Measurements from ENCODE around the gene TNFSF13. TPM values are rescaled to one million over a fixed set of nuclear protein-coding genes. Genes with fewer than 3 reads are reported as not detected.
A peak's percentile ranks its signal among the peaks of the same experiment; 100 is the strongest.
"Not testable (repeated sequence)": the region's sequence is repeated elsewhere in the genome, so short reads cannot be mapped to it uniquely, and the experiment has no call there.

Gene TNFSF13
- total and polyA plus RNA-seq, 12 donors: 1.00 to 75.2 (median 40.0) TPM

DNA sequence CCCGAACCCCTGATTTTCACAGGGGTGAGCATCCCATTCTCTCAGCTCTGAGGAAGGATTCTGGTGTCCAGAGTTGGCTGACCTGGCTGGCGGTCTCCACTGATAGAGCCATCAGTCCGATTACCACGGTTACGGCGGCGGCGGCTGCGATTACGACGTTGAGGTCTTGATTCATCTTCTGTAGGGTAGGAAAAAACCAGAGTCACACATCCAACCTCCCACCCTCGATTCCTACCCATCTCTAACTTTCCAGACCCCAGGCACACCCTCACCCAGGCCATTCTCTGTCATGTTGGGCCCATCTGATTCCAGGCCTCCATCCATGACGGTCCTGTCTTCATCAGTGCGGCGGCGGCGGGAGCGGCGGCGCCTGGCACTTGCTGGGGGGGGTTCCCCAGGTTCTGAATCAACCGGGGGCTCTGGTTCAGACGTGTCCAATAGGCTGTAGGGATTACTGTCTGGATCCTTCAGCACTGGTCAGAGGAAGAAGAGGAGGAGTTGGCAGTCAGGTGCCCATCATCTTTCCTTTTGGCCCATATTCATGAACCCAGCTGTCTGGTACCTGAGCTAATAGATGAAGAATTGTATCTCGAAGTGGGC is 34.0 kb downstream of the TNFSF13 start:
- TF ChIP-seq POLR2A (IDR thresholded peaks at IDR 0.05): no peak
- TF ChIP-seq, protein P1, sequence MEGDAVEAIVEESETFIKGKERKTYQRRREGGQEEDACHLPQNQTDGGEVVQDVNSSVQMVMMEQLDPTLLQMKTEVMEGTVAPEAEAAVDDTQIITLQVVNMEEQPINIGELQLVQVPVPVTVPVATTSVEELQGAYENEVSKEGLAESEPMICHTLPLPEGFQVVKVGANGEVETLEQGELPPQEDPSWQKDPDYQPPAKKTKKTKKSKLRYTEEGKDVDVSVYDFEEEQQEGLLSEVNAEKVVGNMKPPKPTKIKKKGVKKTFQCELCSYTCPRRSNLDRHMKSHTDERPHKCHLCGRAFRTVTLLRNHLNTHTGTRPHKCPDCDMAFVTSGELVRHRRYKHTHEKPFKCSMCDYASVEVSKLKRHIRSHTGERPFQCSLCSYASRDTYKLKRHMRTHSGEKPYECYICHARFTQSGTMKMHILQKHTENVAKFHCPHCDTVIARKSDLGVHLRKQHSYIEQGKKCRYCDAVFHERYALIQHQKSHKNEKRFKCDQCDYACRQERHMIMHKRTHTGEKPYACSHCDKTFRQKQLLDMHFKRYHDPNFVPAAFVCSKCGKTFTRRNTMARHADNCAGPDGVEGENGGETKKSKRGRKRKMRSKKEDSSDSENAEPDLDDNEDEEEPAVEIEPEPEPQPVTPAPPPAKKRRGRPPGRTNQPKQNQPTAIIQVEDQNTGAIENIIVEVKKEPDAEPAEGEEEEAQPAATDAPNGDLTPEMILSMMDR (IDR thresholded peaks at IDR 0.05): no peak
- Histone ChIP-seq H3K9me3 (replicated peaks in 1 of 3) (no peaks in the 10 kb centered on the region), H3K27ac (no peak overlapping the region), H3K36me3 (replicated peaks in 1 of 2) (peaks cover 0 to 78% of the 10 kb centered on the region in 2 donors), H3K4me1 (replicated peaks in 1 of 2) (peaks cover 0 to 10% of the 10 kb centered on the region in 2 donors), H3K27me3 (no peaks in the 10 kb centered on the region), H3K4me3 (no peak overlapping the region)
- 91 to 92% (median 91%) methylated on average over 22 to 23 of the region's 23 CpGs for WGBS, 4 donors
- intact Hi-C loops (cut with DNase I): no loop called here
- DNase-seq: no peak

DNA sequence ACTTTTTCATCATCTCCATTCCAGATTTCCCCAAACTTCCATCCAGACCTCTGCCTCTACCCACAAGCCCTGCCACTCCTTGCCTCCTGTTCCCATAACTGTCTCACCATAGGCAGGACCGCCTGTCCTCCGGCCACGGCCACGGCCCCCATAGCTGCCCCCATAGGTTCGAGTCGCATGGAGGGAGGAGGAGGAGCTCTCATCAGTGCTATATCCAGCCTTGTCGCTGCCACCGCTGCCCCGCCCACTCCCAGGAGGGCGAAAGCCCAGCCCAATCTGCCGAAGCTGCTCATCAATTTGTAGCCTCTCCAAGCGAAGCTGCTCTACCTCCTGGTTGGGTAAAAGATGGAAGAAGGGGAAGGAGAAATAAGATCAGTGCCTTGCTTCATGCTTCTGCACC is 34.7 kb downstream of the TNFSF13 start:
- 83 to 91% (median 86%) methylated on average over 12 of the region's 12 CpGs for WGBS, 4 donors
- Histone ChIP-seq H3K27me3 (no peaks in the 10 kb centered on the region), H3K4me1 (replicated peaks in 1 of 2) (peaks cover 0 to 10% of the 10 kb centered on the region in 2 donors), H3K27ac (no peak overlapping the region), H3K36me3 (replicated peaks in 1 of 2) (peaks cover 0 to 75% of the 10 kb centered on the region in 2 donors), H3K4me3 (no peak overlapping the region), H3K9me3 (replicated peaks in 1 of 3) (no peaks in the 10 kb centered on the region)
- DNase-seq: no peak
- TF ChIP-seq POLR2A (IDR thresholded peaks at IDR 0.05): no peak
- TF ChIP-seq, protein P1 (IDR thresholded peaks at IDR 0.05): no peak
- intact Hi-C loops (cut with DNase I): no loop called here

DNA sequence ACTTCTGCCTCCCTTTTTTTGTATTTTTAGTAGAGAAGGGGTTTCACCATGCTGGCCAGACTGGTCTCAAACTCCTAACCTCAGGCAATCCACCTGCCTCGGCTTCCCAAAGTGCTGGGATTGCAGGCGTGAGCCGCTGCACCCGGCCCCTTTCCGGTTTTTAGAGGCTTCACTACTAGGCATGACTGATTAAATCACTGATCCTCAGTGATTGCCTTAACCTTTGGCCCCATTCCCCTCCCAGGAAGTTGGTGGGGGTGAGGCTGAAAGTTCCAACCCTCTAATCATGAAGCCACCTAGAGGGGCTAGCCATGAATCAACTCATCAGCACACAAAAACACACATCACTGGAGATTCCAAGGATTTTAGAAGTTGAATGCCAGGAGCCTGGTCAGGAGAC is 39.0 kb downstream of the TNFSF13 start:
- H3K9me3 ChIP-seq (replicated peaks in 1 of 3); H3K27me3 ChIP-seq; DNase-seq; H3K27ac ChIP-seq; H3K4me3 ChIP-seq; intact Hi-C loops (cut with DNase I); H3K4me1 ChIP-seq (replicated peaks in 1 of 2): not testable (repeated sequence)
- WGBS, 4 donors: 51 to 83% (median 72%) methylated on average over 5 of the region's 5 CpGs
- H3K36me3 ChIP-seq (replicated peaks in 1 of 2): peaks cover 0 to 97% of the 10 kb centered on the region in 2 donors

DNA sequence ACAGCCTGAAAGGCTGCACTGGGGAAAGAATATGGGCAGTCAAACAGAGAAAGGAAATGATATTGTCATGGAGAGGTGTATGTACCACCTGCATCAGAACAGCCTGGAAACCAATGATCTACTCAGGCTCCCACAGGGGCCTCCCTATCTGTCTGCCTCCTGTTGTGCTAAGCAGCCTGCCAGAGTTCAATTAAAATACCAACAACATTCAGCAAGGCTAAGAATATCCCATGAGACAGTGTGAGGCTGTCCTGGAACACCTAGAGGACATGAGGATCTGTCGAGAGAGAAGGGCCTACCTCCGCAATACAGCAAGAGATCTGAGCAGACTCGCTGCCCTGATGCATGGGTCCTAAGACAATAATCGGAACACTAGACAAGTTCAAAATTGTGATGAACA is 47.7 kb downstream of the TNFSF13 start:
- H3K9me3 ChIP-seq (replicated peaks in 1 of 3): no peaks in the 10 kb centered on the region
- DNase-seq: no peak
- no peak for TF ChIP-seq POLR2A (IDR thresholded peaks at IDR 0.05)
- TF ChIP-seq, protein P1 (IDR thresholded peaks at IDR 0.05): no peak
- H3K4me1 ChIP-seq (replicated peaks in 1 of 2): peaks cover 3 to 24% of the 10 kb centered on the region in 2 donors
- 85 to 95% (median 90%) methylated on average over 4 of the region's 4 CpGs for WGBS, 4 donors
- intact Hi-C loops (cut with DNase I): no loop called here
- no peak overlapping the region for H3K27ac ChIP-seq
- H3K27me3 ChIP-seq: no peaks in the 10 kb centered on the region
- H3K4me3 ChIP-seq: no peak overlapping the region
- peaks cover 0 to 56% of the 10 kb centered on the region in 2 donors for H3K36me3 ChIP-seq (replicated peaks in 1 of 2)

DNA sequence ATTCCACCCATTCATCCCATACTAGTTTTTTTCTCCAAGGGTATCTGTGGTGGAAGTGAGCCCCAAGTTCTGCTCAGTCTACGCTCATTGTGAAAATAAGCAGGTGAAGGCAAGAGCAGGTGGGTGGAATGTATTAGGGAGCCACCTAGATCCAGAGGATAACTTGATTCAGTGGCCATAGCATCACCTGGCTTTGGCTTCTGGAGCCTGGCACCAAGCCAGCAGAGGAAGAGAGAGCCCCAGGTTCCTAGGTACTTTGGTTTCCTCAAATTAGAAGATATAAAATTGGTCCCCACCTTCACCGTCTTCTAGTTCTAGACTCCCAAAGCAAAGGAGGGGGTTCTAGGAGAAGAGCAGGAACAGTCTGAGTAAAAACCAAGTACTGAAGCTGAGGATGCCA is 52.1 kb downstream of the TNFSF13 start:
- H3K4me1 ChIP-seq (replicated peaks in 1 of 2): peaks cover 30 to 51% of the 10 kb centered on the region in 2 donors
- intact Hi-C loops (cut with DNase I): no loop called here

More for the DNA sequence above, 52.1 kb downstream of the TNFSF13 start:
- Histone ChIP-seq H3K4me3 (no peak overlapping the region), H3K9me3 (replicated peaks in 1 of 3) (no peaks in the 10 kb centered on the region), H3K27me3 (no peaks in the 10 kb centered on the region), H3K36me3 (replicated peaks in 1 of 2) (peaks cover 0 to 15% of the 10 kb centered on the region in 2 donors), H3K27ac (peak overlapping the region in 1 of 5 donors; percentile 70)
- no peak for DNase-seq
- 96 to 100% (median 97%) methylated on average over 2 of the region's 2 CpGs for WGBS, 4 donors
- TF ChIP-seq POLR2A (IDR thresholded peaks at IDR 0.05): no peak
- TF ChIP-seq, protein P1 (IDR thresholded peaks at IDR 0.05): no peak
